Breast epithelium (tissue), 4 donors: ENCODE measurements around the gene CCDC78. TPM values are rescaled to one million over a fixed set of nuclear protein-coding genes. Genes with fewer than 3 reads are reported as not detected.

ENCODE experiments used
- DNase-seq, 2 donors: peaks; one replicate each; pipeline ENCODE4 v3.0.0-alpha.2; 2019; ENCODE audit warnings: low spot score in 2 of 2
- H3K27ac ChIP-seq, 2 donors: fragments of 200-600 bp; sonication (generic) in 1 of 2; one replicate each; pipeline ENCODE4 v1.5.1; 2016 to 2019; ENCODE audit warnings: mild to moderate bottlenecking in 1 of 2
- H3K27me3 ChIP-seq, 2 donors: fragments of 200-600 bp; sonication (generic) in 1 of 2; one replicate each; pipeline versions ENCODE4 v1.5.1 to v1.6.0; 2017 to 2019; ENCODE audit warnings: control low read depth in 1 of 2, mild to moderate bottlenecking in 1 of 2
- H3K36me3 ChIP-seq: fragments of 200-600 bp; one replicate; pipeline ENCODE4 v1.5.1; 2019
- H3K4me1 ChIP-seq, 2 donors: fragments of 200-600 bp; sonication (generic); one replicate each; pipeline ENCODE4 v1.5.1; 2016 to 2019; ENCODE audit warnings: control low read depth in 1 of 2
- H3K4me3 ChIP-seq, 3 donors: fragments of 200-600 bp; sonication (generic); 1 replicate in 2 of 3; 2 replicates in 1 of 3; pipeline ENCODE4 v1.5.1; 2016 to 2019; ENCODE audit warnings: mild to moderate bottlenecking in 3 of 3, moderate library complexity in 2 of 3
- H3K9me3 ChIP-seq, 2 donors: fragments of 200-600 bp; sonication (generic) in 1 of 2; one replicate each; pipeline ENCODE4 v1.5.1; 2016 to 2019; ENCODE audit warnings: control low read depth in 1 of 2
- CTCF ChIP-seq, 3 donors: fragments of 450-650 bp; IDR thresholded peaks; one replicate each; pipeline ENCODE4 v1.5.1; 2016 to 2017; ENCODE audit warnings: antibody characterized with exemption in 3 of 3, mild to moderate bottlenecking in 3 of 3, moderate library complexity in 3 of 3
- POLR2A ChIP-seq: fragments of 450-650 bp; IDR thresholded peaks from one replicate; pipeline ENCODE4 v1.6.1; 2016; ENCODE audit warnings: antibody characterized with exemption, mild to moderate bottlenecking, moderate library complexity
- POLR2AphosphoS5 ChIP-seq, 3 donors: sonication (generic); formaldehyde crosslinking; IDR thresholded peaks; one replicate each; pipeline ENCODE4 v1.6.1; 2017; ENCODE audit warnings: antibody characterized with exemption in 3 of 3
- intact Hi-C: fragments of 100-400 bp; cut with DNase I; formaldehyde crosslinking; loops from one replicate; pipeline ENCODE4 v1.15.1; 2023; ENCODE audit warnings: low total_unique reads
- total RNA-seq, 3 donors: library from RNA; depleted of rRNA; stranded (reverse); fragments of >200 nt; gene quantifications; one replicate each; pipeline ENCODE4 v1.1.0, GENCODE V29; 2016

Gene CCDC78
- total RNA-seq, 3 donors from 2014 or later = 0.48 to 2.9 (median 2.6) TPM

GRCh38 chr16:682493-683395 lies 43.5 kb downstream of the CCDC78 start:
- no peak overlapping the region for H3K27ac ChIP-seq
- TF ChIP-seq CTCF (IDR thresholded peaks at IDR 0.05) (no peak), POLR2AphosphoS5 (IDR thresholded peaks at IDR 0.05) (no peak), POLR2A (no peak)
- H3K36me3 ChIP-seq = no peaks in the 10 kb centered on the region
- no peak for DNase-seq
- no peaks in the 10 kb centered on the region for H3K9me3 ChIP-seq
- peaks cover 17 to 37% of the 10 kb centered on the region in 2 donors for H3K4me1 ChIP-seq
- H3K4me3 ChIP-seq = peak overlapping the region in 2 of 3 donors; percentile 76 to 90
- H3K27me3 ChIP-seq = no peaks in the 10 kb centered on the region
- intact Hi-C loops = no loop called here

- no peaks in the 10 kb centered on the region for H3K36me3 ChIP-seq
- no peaks in the 10 kb centered on the region for H3K9me3 ChIP-seq
- H3K27me3 ChIP-seq = no peaks in the 10 kb centered on the region
- DNase-seq = no peak
- H3K27ac ChIP-seq = peak overlapping the region in 1 of 2 donors; percentile 12
- intact Hi-C loops = no loop called here
- H3K4me1 ChIP-seq = peaks cover 17 to 41% of the 10 kb centered on the region in 2 donors
- TF ChIP-seq CTCF (IDR thresholded peaks at IDR 0.05) (no peak), POLR2A (no peak), POLR2AphosphoS5 (IDR thresholded peaks at IDR 0.05) (no peak)
- H3K4me3 ChIP-seq = peak overlapping the region in 2 of 3 donors; percentile 86 to 90
These were observed 44.4 kb downstream of the CCDC78 start for GRCh38 chr16:681746-682427.

- TF ChIP-seq POLR2AphosphoS5 (IDR thresholded peaks at IDR 0.05) (no peak), POLR2A (no peak), CTCF (IDR thresholded peaks at IDR 0.05) (no peak)
- Histone ChIP-seq H3K27ac (peak overlapping the region; percentile 80 to 96), H3K36me3 (no peaks in the 10 kb centered on the region), H3K4me3 (peak overlapping the region; percentile 72 to 90 (median 86)), H3K27me3 (no peaks in the 10 kb centered on the region), H3K9me3 (no peaks in the 10 kb centered on the region), H3K4me1 (peaks cover 17 to 41% of the 10 kb centered on the region in 2 donors)
- DNase-seq = no peak
- intact Hi-C loops = no loop called here
These were observed 45.1 kb downstream of the CCDC78 start for GRCh38 chr16:680967-681745.

- Histone ChIP-seq H3K4me3 (peak overlapping the region; percentile 72 to 90 (median 86)), H3K27me3 (no peaks in the 10 kb centered on the region), H3K36me3 (no peaks in the 10 kb centered on the region), H3K9me3 (no peaks in the 10 kb centered on the region), H3K4me1 (peaks cover 17 to 41% of the 10 kb centered on the region in 2 donors), H3K27ac (peak overlapping the region; percentile 80 to 96)
- intact Hi-C loops = no loop called here
- no peak for DNase-seq
- no peak for TF ChIP-seq CTCF (IDR thresholded peaks at IDR 0.05)
- TF ChIP-seq POLR2AphosphoS5 (IDR thresholded peaks at IDR 0.05) = no peak
- no peak for TF ChIP-seq POLR2A
These were observed 45.7 kb downstream of the CCDC78 start for GRCh38 chr16:680625-680945.
